Measurements from ENCODE around the gene STX2.

STX2 gene

GRCh38 chr12:130839770-130840404, 837 bp upstream of the STX2 start:
- Histone ChIP-seq H3K4me1 (ENCODE audit: control insufficient read depth, insufficient read depth, low read length) (peaks cover 5% of the 10 kb centered on the region), H3K36me3 (ENCODE audit: control insufficient read depth, insufficient read depth, low read length) (no peaks in the 10 kb centered on the region), H3K9me3 (ENCODE audit: control insufficient read depth, insufficient read depth, low read length) (no peaks in the 10 kb centered on the region), H3K9ac (ENCODE audit: low read depth, low read length) (no peak overlapping the region), H3K27me3 (ENCODE audit: control insufficient read depth, insufficient read depth, low read length) (peaks cover 18% of the 10 kb centered on the region), H3K4me3 (ENCODE audit: low read depth, low read length) (peak overlapping the region; percentile 48)

GRCh38 chr12:130838284-130838950, 633 bp downstream of the STX2 start:
- Histone ChIP-seq H3K4me3 (ENCODE audit: low read depth, low read length) (peak overlapping the region; percentile 80), H3K36me3 (ENCODE audit: control insufficient read depth, insufficient read depth, low read length) (no peaks in the 10 kb centered on the region), H3K9me3 (ENCODE audit: control insufficient read depth, insufficient read depth, low read length) (no peaks in the 10 kb centered on the region), H3K9ac (ENCODE audit: low read depth, low read length) (no peak overlapping the region), H3K27me3 (ENCODE audit: control insufficient read depth, insufficient read depth, low read length) (peaks cover 18% of the 10 kb centered on the region), H3K4me1 (ENCODE audit: control insufficient read depth, insufficient read depth, low read length) (peaks cover 5% of the 10 kb centered on the region)

- Histone ChIP-seq H3K4me1 (ENCODE audit: control insufficient read depth, insufficient read depth, low read length) (peaks cover 6% of the 10 kb centered on the region), H3K4me3 (ENCODE audit: low read depth, low read length) (no peak overlapping the region), H3K9ac (ENCODE audit: low read depth, low read length) (no peak overlapping the region), H3K9me3 (ENCODE audit: control insufficient read depth, insufficient read depth, low read length) (no peaks in the 10 kb centered on the region), H3K36me3 (ENCODE audit: control insufficient read depth, insufficient read depth, low read length) (no peaks in the 10 kb centered on the region), H3K27me3 (ENCODE audit: control insufficient read depth, insufficient read depth, low read length) (peaks cover 17% of the 10 kb centered on the region)
These were observed 3.6 kb downstream of the STX2 start for GRCh38 chr12:130835436-130835835.

GRCh38 chr12:130835011-130835410, 4.0 kb downstream of the STX2 start:
- Histone ChIP-seq H3K4me3 (ENCODE audit: low read depth, low read length) (no peak overlapping the region), H3K36me3 (ENCODE audit: control insufficient read depth, insufficient read depth, low read length) (no peaks in the 10 kb centered on the region), H3K4me1 (ENCODE audit: control insufficient read depth, insufficient read depth, low read length) (peaks cover 10% of the 10 kb centered on the region), H3K9me3 (ENCODE audit: control insufficient read depth, insufficient read depth, low read length) (no peaks in the 10 kb centered on the region), H3K27me3 (ENCODE audit: control insufficient read depth, insufficient read depth, low read length) (peaks cover 13% of the 10 kb centered on the region), H3K9ac (ENCODE audit: low read depth, low read length) (no peak overlapping the region)

DNA sequence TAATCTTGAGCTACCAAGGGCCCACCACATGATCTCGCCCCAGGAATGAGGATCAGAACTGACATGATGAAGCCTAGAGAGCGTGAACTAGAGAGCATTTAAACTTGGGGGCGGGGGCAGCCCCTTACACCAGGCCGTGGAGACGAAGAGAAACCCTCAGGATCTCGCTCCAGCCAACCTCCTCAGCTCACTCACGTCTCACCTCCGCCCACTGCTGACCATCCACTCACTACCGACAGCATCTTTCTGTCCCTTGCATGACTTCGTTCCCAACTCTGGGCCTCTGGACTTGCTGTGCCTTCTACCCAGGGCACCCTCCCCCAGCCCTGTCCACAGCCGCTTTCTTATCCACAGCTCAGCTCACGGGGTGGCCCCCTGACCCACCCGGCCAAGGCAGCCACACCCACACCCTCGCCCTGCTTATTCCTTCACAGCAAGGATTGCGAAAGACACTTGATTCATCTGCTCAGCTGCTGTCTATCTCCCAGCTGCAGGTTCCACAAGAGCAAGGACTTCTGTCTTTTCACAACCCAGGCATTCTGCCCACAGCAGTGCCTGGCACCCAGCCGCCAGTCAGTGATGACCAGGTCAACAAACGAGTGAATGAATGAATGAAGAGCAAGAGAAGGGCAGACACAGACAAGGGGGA, 6.4 kb downstream of the STX2 start:
- Histone ChIP-seq H3K9me3 (ENCODE audit: control insufficient read depth, insufficient read depth, low read length) (no peaks in the 10 kb centered on the region), H3K4me3 (ENCODE audit: low read depth, low read length) (no peak overlapping the region), H3K27me3 (ENCODE audit: control insufficient read depth, insufficient read depth, low read length) (peaks cover under 1% of the 10 kb centered on the region), H3K9ac (ENCODE audit: low read depth, low read length) (no peak overlapping the region), H3K4me1 (ENCODE audit: control insufficient read depth, insufficient read depth, low read length) (peaks cover 18% of the 10 kb centered on the region), H3K36me3 (ENCODE audit: control insufficient read depth, insufficient read depth, low read length) (no peaks in the 10 kb centered on the region)

DNA sequence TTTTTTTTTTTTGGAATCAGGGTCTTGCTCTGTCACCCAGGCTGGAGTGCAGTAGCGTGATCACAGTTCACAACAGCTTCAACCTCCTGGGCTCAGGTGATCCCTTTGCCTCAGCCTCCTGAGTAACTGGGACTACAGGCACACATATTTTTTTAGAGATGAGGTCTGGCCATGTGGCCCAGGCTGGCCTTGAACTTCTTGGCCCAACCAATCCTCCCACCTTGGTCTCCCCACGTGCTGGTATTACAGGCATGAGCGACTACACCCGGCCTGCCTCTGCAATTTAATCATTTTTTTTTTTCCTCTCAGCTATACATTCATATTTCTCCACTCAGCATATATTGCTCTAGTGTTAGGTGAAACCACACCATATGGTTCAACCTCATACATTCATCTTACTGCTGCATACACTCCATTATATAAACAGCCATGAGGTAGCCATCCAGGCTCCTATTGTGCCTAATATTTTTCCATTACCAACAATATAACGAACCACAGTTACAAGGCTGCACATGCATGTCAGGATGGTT, 7.1 kb downstream of the STX2 start:
- no peaks in the 10 kb centered on the region for H3K36me3 ChIP-seq (ENCODE audit: control insufficient read depth, insufficient read depth, low read length)
- H3K4me3 ChIP-seq (ENCODE audit: low read depth, low read length): no peak overlapping the region
- H3K4me1 ChIP-seq (ENCODE audit: control insufficient read depth, insufficient read depth, low read length): peaks cover 18% of the 10 kb centered on the region
- H3K9ac ChIP-seq (ENCODE audit: low read depth, low read length): no peak overlapping the region
- no peaks in the 10 kb centered on the region for H3K9me3 ChIP-seq (ENCODE audit: control insufficient read depth, insufficient read depth, low read length)
- no peaks in the 10 kb centered on the region for H3K27me3 ChIP-seq (ENCODE audit: control insufficient read depth, insufficient read depth, low read length)

DNA sequence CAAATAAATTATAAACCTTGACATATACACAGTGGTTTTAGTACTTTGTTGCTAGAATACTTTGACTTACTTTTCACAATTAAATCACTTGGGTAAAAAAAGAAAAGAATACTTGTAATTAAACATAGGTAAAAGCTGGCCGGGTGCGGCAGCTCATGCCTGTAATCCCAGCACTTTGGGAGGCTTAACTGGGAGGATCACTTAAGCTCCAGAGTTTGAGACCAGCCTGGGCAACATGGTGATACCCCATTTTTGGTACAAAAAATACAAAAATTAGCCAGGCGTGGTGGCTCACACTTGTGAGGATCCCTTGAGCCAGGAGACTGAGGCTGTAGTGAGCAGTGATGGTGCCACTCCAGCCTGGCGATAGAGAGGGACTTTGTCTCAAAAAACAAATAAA, 7.8 kb downstream of the STX2 start:
- Histone ChIP-seq H3K36me3 (ENCODE audit: control insufficient read depth, insufficient read depth, low read length) (no peaks in the 10 kb centered on the region), H3K9ac (ENCODE audit: low read depth, low read length) (no peak overlapping the region), H3K27me3 (ENCODE audit: control insufficient read depth, insufficient read depth, low read length) (no peaks in the 10 kb centered on the region), H3K4me3 (ENCODE audit: low read depth, low read length) (no peak overlapping the region), H3K9me3 (ENCODE audit: control insufficient read depth, insufficient read depth, low read length) (no peaks in the 10 kb centered on the region), H3K4me1 (ENCODE audit: control insufficient read depth, insufficient read depth, low read length) (peaks cover 18% of the 10 kb centered on the region)

DNA sequence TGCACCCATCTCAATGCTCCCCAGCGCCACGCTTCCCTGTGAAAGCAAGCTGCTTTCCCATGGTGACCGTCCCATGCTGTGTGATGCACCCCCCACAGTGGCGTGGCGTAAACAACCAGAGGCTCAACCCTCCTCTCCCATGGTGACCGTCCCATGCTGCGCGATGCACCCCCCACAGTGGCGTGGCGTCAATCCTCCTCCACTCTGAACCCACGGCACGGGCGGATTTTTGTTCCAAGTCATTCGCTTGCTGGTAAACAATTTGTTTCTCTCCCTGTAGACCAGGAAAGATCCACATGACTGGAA, 8.9 kb downstream of the STX2 start:
- no peak overlapping the region for H3K4me3 ChIP-seq (ENCODE audit: low read depth, low read length)
- H3K9me3 ChIP-seq (ENCODE audit: control insufficient read depth, insufficient read depth, low read length): no peaks in the 10 kb centered on the region
- no peak overlapping the region for H3K9ac ChIP-seq (ENCODE audit: low read depth, low read length)
- H3K4me1 ChIP-seq (ENCODE audit: control insufficient read depth, insufficient read depth, low read length): peaks cover 16% of the 10 kb centered on the region
- H3K36me3 ChIP-seq (ENCODE audit: control insufficient read depth, insufficient read depth, low read length): no peaks in the 10 kb centered on the region
- no peaks in the 10 kb centered on the region for H3K27me3 ChIP-seq (ENCODE audit: control insufficient read depth, insufficient read depth, low read length)

GRCh38 chr12:130829391-130830245, 9.4 kb downstream of the STX2 start:
- Histone ChIP-seq H3K9ac (ENCODE audit: low read depth, low read length) (no peak overlapping the region), H3K4me3 (ENCODE audit: low read depth, low read length) (no peak overlapping the region), H3K36me3 (ENCODE audit: control insufficient read depth, insufficient read depth, low read length) (no peaks in the 10 kb centered on the region), H3K27me3 (ENCODE audit: control insufficient read depth, insufficient read depth, low read length) (no peaks in the 10 kb centered on the region), H3K4me1 (ENCODE audit: control insufficient read depth, insufficient read depth, low read length) (peaks cover 16% of the 10 kb centered on the region), H3K9me3 (ENCODE audit: control insufficient read depth, insufficient read depth, low read length) (no peaks in the 10 kb centered on the region)

GRCh38 chr12:130828895-130829294, 10.2 kb downstream of the STX2 start:
- Histone ChIP-seq H3K4me1 (ENCODE audit: control insufficient read depth, insufficient read depth, low read length) (peaks cover 16% of the 10 kb centered on the region), H3K27me3 (ENCODE audit: control insufficient read depth, insufficient read depth, low read length) (no peaks in the 10 kb centered on the region)

DNA sequence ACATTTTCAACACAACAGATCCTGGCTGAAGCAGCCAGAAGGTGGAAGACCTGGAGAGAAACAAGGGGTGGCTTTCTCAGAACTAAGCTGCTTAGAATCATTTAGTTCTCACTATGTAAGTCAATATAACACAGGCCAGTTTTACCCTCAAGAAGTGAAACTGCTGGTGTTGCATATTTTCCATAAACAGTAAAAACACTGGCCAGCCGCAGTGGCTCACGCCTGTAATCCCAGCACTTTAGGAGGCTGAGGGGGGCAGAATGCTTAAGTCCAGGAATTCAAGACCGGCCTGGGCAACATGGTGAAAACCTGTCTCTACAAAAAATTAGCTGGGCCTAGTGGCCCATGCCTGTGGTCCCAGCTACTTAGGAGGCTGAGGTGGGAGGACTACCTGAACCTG, 11.6 kb downstream of the STX2 start:
- Histone ChIP-seq H3K27me3 (ENCODE audit: control insufficient read depth, insufficient read depth, low read length) (no peaks in the 10 kb centered on the region), H3K9me3 (ENCODE audit: control insufficient read depth, insufficient read depth, low read length) (no peaks in the 10 kb centered on the region), H3K4me3 (ENCODE audit: low read depth, low read length) (no peak overlapping the region), H3K36me3 (ENCODE audit: control insufficient read depth, insufficient read depth, low read length) (no peaks in the 10 kb centered on the region), H3K4me1 (ENCODE audit: control insufficient read depth, insufficient read depth, low read length) (peaks cover 16% of the 10 kb centered on the region), H3K9ac (ENCODE audit: low read depth, low read length) (no peak overlapping the region)

More at GRCh38 chr12:130828895-130829294, 10.2 kb downstream of the STX2 start:
- H3K9ac ChIP-seq (ENCODE audit: low read depth, low read length): no peak overlapping the region
- no peaks in the 10 kb centered on the region for H3K36me3 ChIP-seq (ENCODE audit: control insufficient read depth, insufficient read depth, low read length)
- H3K4me3 ChIP-seq (ENCODE audit: low read depth, low read length): no peak overlapping the region
- no peaks in the 10 kb centered on the region for H3K9me3 ChIP-seq (ENCODE audit: control insufficient read depth, insufficient read depth, low read length)

Measured in iPS-15b (cell line).